Neural progenitor cell (in vitro differentiated cells): ENCODE results near the gene GTF2IRD1.

Source experiments
- EZH2 ChIP-seq: fragments of 200-600 bp; sonication (generic); IDR thresholded peaks from 2 replicates; pipeline ENCODE4 v1.6.1; 2017; ENCODE audit warnings: antibody characterized with exemption, mild to moderate bottlenecking, moderate library complexity
- TF ChIP-seq, protein P1 (sequence below): fragments of 200-600 bp; sonication (generic); IDR thresholded peaks from 2 replicates; pipeline ENCODE4 v1.5.1; 2017; ENCODE audit warnings: antibody characterized with exemption, mild to moderate bottlenecking

DNA sequence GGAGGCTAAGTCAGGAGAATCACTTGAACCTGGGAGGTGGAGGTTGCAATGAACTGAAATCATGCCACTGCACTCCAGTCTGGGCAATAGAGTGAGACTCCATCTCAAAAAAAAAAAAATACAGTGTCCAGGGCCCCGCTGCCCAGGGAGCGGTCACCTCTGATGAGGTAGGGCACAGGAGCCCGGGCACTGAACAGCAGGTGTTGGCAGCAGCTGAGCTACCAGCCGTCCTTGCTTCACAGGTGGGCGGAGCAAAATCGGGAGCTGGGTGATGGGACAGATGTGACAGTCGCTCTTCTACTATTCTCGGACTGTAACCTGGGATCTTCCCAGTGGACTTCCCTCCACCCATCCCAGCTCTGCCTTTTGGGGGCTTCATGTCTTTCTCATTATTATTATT lies 49.4 kb downstream of the GTF2IRD1 start:
- TF ChIP-seq EZH2 = no peak
- TF ChIP-seq, protein P1, sequence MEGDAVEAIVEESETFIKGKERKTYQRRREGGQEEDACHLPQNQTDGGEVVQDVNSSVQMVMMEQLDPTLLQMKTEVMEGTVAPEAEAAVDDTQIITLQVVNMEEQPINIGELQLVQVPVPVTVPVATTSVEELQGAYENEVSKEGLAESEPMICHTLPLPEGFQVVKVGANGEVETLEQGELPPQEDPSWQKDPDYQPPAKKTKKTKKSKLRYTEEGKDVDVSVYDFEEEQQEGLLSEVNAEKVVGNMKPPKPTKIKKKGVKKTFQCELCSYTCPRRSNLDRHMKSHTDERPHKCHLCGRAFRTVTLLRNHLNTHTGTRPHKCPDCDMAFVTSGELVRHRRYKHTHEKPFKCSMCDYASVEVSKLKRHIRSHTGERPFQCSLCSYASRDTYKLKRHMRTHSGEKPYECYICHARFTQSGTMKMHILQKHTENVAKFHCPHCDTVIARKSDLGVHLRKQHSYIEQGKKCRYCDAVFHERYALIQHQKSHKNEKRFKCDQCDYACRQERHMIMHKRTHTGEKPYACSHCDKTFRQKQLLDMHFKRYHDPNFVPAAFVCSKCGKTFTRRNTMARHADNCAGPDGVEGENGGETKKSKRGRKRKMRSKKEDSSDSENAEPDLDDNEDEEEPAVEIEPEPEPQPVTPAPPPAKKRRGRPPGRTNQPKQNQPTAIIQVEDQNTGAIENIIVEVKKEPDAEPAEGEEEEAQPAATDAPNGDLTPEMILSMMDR = no peak
